OCI-LY7 (cell line): ENCODE measurements around the gene AARS1.

Source experiments
- CTCF ChIP-seq: fragments of 200-600 bp; sonication (generic); conservative IDR thresholded peaks from 2 replicates; pipeline ENCODE4 v1.5.1; 2014; ENCODE audit warnings: mild to moderate bottlenecking, antibody characterized with exemption, low read length, moderate library complexity, mixed read lengths
- EZH2phosphoT487 ChIP-seq: fragments of 200-600 bp; sonication (generic); IDR thresholded peaks from 2 replicates; pipeline ENCODE4 v1.6.1; 2018; ENCODE audit warnings: low read depth, borderline replicate concordance, mild to moderate bottlenecking, mixed run types, antibody characterized with exemption, low read length, moderate library complexity, mixed read lengths

- TF ChIP-seq CTCF = peak; percentile 78
- TF ChIP-seq EZH2phosphoT487 = no peak
Measured at GRCh38 chr16:70267516-70267915, 21.8 kb downstream of the AARS1 start.
